ENCODE measurements around the gene NCBP2. TPM values are rescaled to one million over a fixed set of nuclear protein-coding genes. Genes with fewer than 3 reads are reported as not detected.

NCBP2 gene
- polyA plus RNA-seq, 3 donors: 95.3 to 117 (median 95.7) TPM

DNA sequence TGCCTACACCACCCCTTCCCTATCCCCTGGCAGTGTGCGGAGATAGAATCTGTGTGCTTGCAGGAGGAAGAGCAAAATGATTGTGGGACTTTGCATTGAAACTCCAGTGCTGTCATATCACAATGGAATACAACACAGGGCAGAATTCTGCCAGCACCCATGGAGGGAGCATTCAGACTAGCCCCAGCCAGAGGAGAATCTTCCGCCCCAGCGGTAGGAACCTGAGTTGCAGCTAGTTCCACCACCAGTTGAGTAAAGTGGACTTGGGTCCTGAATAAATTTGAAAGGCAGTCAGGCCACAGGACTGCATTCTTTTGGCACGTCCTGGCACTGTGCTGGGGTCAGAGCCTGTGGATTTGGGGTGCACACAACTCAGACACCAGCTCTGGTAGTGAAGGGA is 27.5 kb downstream of the NCBP2 start:
- no peak for DNase-seq (ENCODE audit: extremely low read depth in 1 of 11, low read depth in 9 of 11, low spot score in 4 of 11)

GRCh38 chr3:196903740-196904139 is 38.6 kb downstream of the NCBP2 start:
- DNase-seq (ENCODE audit: extremely low read depth in 1 of 11, low read depth in 9 of 11, low spot score in 4 of 11): no peak

- no peak for DNase-seq (ENCODE audit: extremely low read depth in 1 of 11, low read depth in 9 of 11, low spot score in 4 of 11)
These were observed 40.0 kb downstream of the NCBP2 start for GRCh38 chr3:196902296-196902695.

GRCh38 chr3:196901768-196902167 is 40.6 kb downstream of the NCBP2 start:
- no peak for DNase-seq (ENCODE audit: extremely low read depth in 1 of 11, low read depth in 9 of 11, low spot score in 4 of 11)

GRCh38 chr3:196896229-196896628 is 46.1 kb downstream of the NCBP2 start:
- DNase-seq (ENCODE audit: extremely low read depth in 1 of 11, low read depth in 9 of 11, low spot score in 4 of 11): no peak

GRCh38 chr3:196894557-196895295 is 47.6 kb downstream of the NCBP2 start:
- DNase-seq (ENCODE audit: extremely low read depth in 1 of 11, low read depth in 9 of 11, low spot score in 4 of 11): no peak

DNA sequence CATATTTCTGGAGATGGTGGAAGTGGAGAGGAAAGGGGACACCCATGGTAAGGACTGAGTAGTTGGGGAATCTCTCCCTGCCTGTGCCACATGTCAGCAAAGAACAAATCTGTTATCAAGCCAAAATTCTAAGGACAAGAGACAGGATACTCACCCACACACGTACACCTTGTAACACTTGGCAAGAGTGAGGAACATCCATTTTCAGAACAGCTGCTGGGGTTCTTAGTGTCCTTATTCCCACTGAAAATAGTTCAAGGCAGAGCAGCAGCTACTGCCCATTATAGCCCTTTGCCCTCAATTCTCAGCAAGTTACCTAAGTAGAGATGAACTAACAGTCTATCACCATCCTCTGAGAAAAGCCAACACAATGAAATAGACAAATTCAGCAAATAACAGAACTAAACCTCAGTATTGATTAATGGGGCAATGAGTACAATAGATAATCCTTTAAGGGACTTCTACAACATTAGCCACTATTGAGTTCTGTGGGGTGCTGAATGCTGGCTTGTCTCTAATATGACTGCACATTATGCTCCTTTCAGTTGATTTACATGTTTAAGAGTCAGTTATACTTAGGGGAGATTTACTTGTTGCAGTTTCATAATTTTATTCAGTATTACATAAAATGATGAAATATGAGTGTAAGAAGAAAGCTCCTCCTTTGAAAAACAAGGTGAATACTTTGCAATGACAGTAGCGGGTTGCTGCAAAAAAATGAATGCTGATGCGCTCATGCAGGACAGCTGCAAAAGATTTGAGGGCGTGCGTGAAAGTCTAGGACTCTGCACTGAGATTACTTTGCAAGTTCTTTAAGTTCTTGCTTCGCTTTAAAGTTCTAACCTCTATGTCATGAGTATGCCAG is 52.3 kb downstream of the NCBP2 start:
- no peak for DNase-seq (ENCODE audit: extremely low read depth in 1 of 11, low read depth in 9 of 11, low spot score in 4 of 11)

GRCh38 chr3:196886144-196886543 is 56.2 kb downstream of the NCBP2 start:
- peak in 2 of 11 donors; percentile 2 to 3 for DNase-seq (ENCODE audit: extremely low read depth in 1 of 11, low read depth in 9 of 11, low spot score in 4 of 11)

Other genes starting within 250 kb of the NCBP2 start
- gene CEP19, start 230.3 kb downstream of the NCBP2 start, polyA plus RNA-seq (ENCODE audit: insufficient read length in 3 of 3): 1 to 10 TPM; 4.4 to 5.7 (median 4.7) TPM
- gene PIGX, start 230.2 kb downstream of the NCBP2 start, polyA plus RNA-seq (ENCODE audit: insufficient read length in 3 of 3): 10 to 100 TPM; 26.9 to 31.7 (median 28.6) TPM
- 10 to 100 TPM; 60.8 to 88.7 (median 82.6) TPM for gene PAK2, start 202.7 kb downstream of the NCBP2 start, polyA plus RNA-seq (ENCODE audit: insufficient read length in 3 of 3)
- 10 to 100 TPM; 20.4 to 32.4 (median 22.5) TPM for gene SENP5, start 74.6 kb downstream of the NCBP2 start, polyA plus RNA-seq (ENCODE audit: insufficient read length in 3 of 3)
- gene PIGZ, start 26.3 kb upstream of the NCBP2 start, polyA plus RNA-seq (ENCODE audit: insufficient read length in 3 of 3): 1 to 10 TPM in 2 of 3 donors, under 1 TPM in 1; 0.96 to 2.9 (median 1.0) TPM
- 1 to 10 TPM; 2.7 to 4.5 (median 3.2) TPM for gene MELTF, start 87.3 kb upstream of the NCBP2 start, polyA plus RNA-seq (ENCODE audit: insufficient read length in 3 of 3)

Measured in renal cortex interstitium (tissue), 11 donors.